Naive thymus-derived CD8-positive, alpha-beta T cell (primary cell): ENCODE measurements around the gene GP2. TPM values are rescaled to one million over a fixed set of nuclear protein-coding genes. Genes with fewer than 3 reads are reported as not detected.

Experiments
- ATAC-seq, 2 donors: fragments of 150-1000 bp; cut with Tn5 transposase in 1 of 2; sonication (Bioruptor Pico), chemical (Tn5 transposase) in 1 of 2; 1 replicate in 1 of 2; 2 replicates in 1 of 2; pipeline ENCODE4 v1.10.0; 2021; ENCODE audit warnings: mild to moderate bottlenecking in 2 of 2, moderate library complexity in 2 of 2
- POLR2A ChIA-PET: fragments of 350-600 bp; sonication (Branson Sonifier 250); formaldehyde crosslinking; loops from one replicate; lab custom pipeline; 2021; ENCODE audit warnings: antibody characterized with exemption; lab: Charles Lee
- DNase-seq, 10 donors: peaks; one replicate each; pipeline versions ENCODE4 v3.0.0 to v3.0.0-alpha.2; 2020 to 2022
- H3K27ac Mint-ChIP-seq, 10 donors: one replicate each; pipeline ENCODE4 v1.8.0; 2020 to 2022; ENCODE audit warnings: mild to moderate bottlenecking in 10 of 10, mixed read lengths in 10 of 10, moderate library complexity in 4 of 10, inconsistent platforms in 1 of 10
- H3K27me3 Mint-ChIP-seq, 5 donors: one replicate each; pipeline ENCODE4 v1.8.0; 2021 to 2022; ENCODE audit warnings: mixed read lengths in 5 of 5
- H3K36me3 Mint-ChIP-seq, 3 donors: one replicate each; pipeline ENCODE4 v1.8.0; 2020 to 2022; ENCODE audit warnings: mixed read lengths in 3 of 3, mild to moderate bottlenecking in 2 of 3, inconsistent platforms in 1 of 3
- H3K4me1 Mint-ChIP-seq, 4 donors: one replicate each; pipeline ENCODE4 v1.8.0; 2021 to 2022; ENCODE audit warnings: mixed read lengths in 4 of 4
- H3K4me3 Mint-ChIP-seq, 10 donors: one replicate each; pipeline ENCODE4 v1.8.0; 2020 to 2022; ENCODE audit warnings: mild to moderate bottlenecking in 10 of 10, mixed read lengths in 10 of 10, moderate library complexity in 6 of 10, inconsistent platforms in 1 of 10
- H3K9me3 Mint-ChIP-seq, 9 donors: one replicate each; pipeline ENCODE4 v1.8.0; 2020 to 2022; ENCODE audit warnings: mixed read lengths in 9 of 9, mild to moderate bottlenecking in 3 of 9, inconsistent platforms in 1 of 9, moderate library complexity in 1 of 9
- polyA plus RNA-seq, 3 donors: library from polyadenylated mRNA; unstranded; fragments of 300-500 nt; fragmentation: Illumina TruSeq; gene quantifications; one replicate each; pipeline ENCODE4 v1.2.3, GENCODE V29; 2021
- total RNA-seq, 8 experiments: library from RNA in 2 of 8; stranded (reverse) in 2 of 8; gene quantifications; one replicate each; pipeline ENCODE4 v1.2.3 and lab custom pipeline; 2021 to 2026

GP2 gene
- total and polyA plus RNA-seq, 5 experiments from 2014 or later: not detected

DNA sequence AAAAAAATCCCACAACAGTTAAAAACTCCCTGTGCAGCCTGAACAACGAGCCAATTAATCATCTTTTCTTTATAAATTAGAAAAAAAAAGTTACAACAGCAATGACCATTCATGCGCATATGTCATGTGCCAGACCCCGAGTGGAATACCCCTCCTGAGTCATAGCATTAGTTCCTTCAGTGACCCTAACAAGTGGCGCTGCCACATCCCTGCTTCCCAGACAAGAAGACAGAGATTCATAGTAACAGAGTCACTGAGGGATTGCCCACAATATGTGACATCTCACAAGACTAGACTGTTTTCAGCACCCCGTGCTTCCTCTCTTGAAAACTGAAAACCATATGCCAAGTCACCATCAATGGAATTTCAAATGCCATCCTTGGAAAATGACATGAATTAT, 17.3 kb upstream of the GP2 start:
- DNase-seq: no peak

DNA sequence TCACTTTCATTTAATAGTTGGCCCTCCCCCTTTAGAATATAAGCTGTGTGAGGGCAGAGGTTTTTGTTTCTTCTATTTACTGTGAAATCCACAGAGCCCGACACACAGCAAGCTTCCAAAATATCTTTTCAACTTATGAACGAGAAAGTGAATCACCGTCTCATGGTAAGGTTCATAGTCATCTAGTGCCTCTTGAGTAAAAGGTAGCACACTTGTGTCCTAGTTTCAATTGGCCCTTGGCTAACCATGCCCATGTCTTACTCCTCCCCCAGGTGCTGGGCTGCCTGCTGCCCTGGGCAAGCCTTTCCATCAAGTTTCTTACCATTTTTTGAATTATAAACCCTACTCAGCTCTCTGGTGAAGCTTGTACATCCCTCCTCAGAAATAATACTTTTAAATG, 12.4 kb upstream of the GP2 start:
- peaks cover 0 to 2% (median 0%) of the 10 kb centered on the region in 9 donors for H3K9me3 Mint-ChIP-seq
- no peak overlapping the region for H3K4me3 Mint-ChIP-seq
- H3K36me3 Mint-ChIP-seq: no peaks in the 10 kb centered on the region
- POLR2A ChIA-PET: no interaction called here
- ATAC-seq (no peak), DNase-seq (no peak)
- H3K27me3 Mint-ChIP-seq: peaks cover 0 to 8% (median 0%) of the 10 kb centered on the region in 5 donors
- H3K4me1 Mint-ChIP-seq: no peaks in the 10 kb centered on the region
- peak overlapping the region in 1 of 10 donors; percentile 4 for H3K27ac Mint-ChIP-seq

More for the DNA sequence above, 17.3 kb upstream of the GP2 start:
- H3K27me3 Mint-ChIP-seq: peaks cover 0 to 11% (median 0%) of the 10 kb centered on the region in 5 donors
- no peaks in the 10 kb centered on the region for H3K36me3 Mint-ChIP-seq
- no peak overlapping the region for H3K27ac Mint-ChIP-seq
- no peaks in the 10 kb centered on the region for H3K4me1 Mint-ChIP-seq
- no peak overlapping the region for H3K4me3 Mint-ChIP-seq
- peaks cover 0 to 2% (median 0%) of the 10 kb centered on the region in 9 donors for H3K9me3 Mint-ChIP-seq
- POLR2A ChIA-PET: no interaction called here
- no peak for ATAC-seq

DNA sequence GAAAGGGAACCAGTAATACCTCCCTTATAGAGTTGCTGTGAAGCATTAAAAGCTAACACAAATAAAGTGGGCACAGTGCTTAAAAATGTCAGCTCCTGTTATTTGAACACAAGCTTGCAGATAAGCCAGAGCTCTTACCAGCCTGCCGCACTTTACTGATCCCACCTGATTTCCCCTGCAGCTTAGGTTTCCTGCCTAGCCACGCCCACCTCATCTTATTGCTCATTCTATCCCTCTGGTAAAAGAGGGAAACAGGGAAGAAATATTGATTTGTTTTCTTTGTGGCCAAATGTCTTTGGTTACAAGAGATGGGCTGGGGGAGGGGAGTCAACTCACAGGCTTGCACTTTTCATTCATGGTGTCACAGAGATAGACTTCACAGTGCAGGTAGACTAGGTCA, 9.6 kb upstream of the GP2 start:
- H3K4me1 Mint-ChIP-seq: no peaks in the 10 kb centered on the region
- POLR2A ChIA-PET: no interaction called here
- peaks cover 0 to 2% (median 0%) of the 10 kb centered on the region in 9 donors for H3K9me3 Mint-ChIP-seq
- no peaks in the 10 kb centered on the region for H3K36me3 Mint-ChIP-seq
- DNase-seq (no peak), ATAC-seq (no peak)
- H3K4me3 Mint-ChIP-seq: no peak overlapping the region
- no peak overlapping the region for H3K27ac Mint-ChIP-seq
- H3K27me3 Mint-ChIP-seq: peaks cover 0 to 8% (median 0%) of the 10 kb centered on the region in 5 donors

DNA sequence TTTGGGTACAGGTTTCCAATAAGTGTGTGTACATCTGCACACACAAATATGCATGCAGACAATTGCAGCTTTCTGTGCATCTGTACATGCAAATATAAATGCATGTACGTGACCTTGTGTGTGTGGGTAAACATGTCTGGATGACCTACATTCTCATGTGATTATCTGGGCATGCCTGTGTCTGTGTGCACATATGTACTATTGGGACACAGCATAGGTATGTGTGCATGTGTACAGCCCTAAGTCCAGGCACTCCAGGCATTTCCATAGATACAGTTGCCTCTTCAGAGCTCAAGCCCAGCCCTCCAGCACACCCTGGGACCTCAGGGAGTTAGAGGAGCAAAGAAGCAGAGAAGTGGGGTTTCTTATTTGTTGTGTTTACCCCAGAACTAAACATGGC, 7.1 kb upstream of the GP2 start:
- POLR2A ChIA-PET: no interaction called here
- Mint-ChIP-seq H3K9me3 (peaks cover 0 to 10% (median 0%) of the 10 kb centered on the region in 9 donors), H3K27ac (no peak overlapping the region), H3K4me3 (no peak overlapping the region), H3K36me3 (no peaks in the 10 kb centered on the region), H3K27me3 (peaks cover 0 to 8% (median 2%) of the 10 kb centered on the region in 5 donors), H3K4me1 (no peaks in the 10 kb centered on the region)
- ATAC-seq (no peak), DNase-seq (no peak)

DNA sequence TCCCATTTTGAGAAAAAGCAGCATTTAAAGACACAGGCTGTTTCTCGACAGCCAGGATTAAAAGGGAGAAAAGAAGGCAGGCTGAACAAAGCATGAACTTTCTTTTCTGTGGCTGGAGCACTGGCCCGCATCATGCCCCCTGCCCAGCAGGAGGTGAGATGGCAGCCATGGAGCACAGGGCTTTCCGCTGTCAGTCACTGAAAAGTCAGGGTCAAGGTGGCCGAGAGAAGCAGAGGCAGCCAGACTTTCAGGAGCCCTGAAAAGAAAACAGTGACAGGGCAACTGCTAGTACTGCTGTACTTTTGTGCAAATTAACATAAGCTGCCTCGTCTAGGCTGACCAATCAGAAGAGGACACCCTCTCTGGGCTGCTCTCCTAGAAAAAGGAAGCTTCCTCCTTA, 5.8 kb upstream of the GP2 start:
- POLR2A ChIA-PET: no interaction called here
- Mint-ChIP-seq H3K4me3 (no peak overlapping the region), H3K27ac (no peak overlapping the region), H3K36me3 (no peaks in the 10 kb centered on the region), H3K27me3 (peaks cover 0 to 6% (median 2%) of the 10 kb centered on the region in 5 donors), H3K9me3 (peaks cover 0 to 17% (median 0%) of the 10 kb centered on the region in 9 donors), H3K4me1 (no peaks in the 10 kb centered on the region)
- DNase-seq (no peak), ATAC-seq (no peak)

DNA sequence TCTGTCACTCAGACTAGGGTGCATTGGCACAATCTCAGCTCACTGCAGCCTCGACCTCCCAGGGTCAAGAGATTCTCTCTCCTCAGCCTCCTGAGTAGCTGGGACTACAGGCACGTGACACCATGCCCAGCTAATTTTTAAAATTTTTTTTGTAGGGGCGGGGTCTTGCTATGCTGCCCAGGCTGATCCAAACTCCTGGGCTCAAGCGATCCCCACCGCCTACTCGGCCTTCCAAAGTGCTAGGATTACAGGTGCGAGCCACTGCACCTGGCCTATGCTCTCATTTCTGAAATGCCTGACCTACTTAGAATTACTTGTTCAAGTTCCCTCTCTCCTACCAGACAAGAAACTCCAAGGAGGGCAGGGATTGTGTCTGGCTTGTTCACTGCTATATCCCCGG, 5.1 kb upstream of the GP2 start:
- no peak for ATAC-seq
- peaks cover 0 to 17% (median 0%) of the 10 kb centered on the region in 9 donors for H3K9me3 Mint-ChIP-seq
- DNase-seq: no peak
- no peak overlapping the region for H3K27ac Mint-ChIP-seq
- no peaks in the 10 kb centered on the region for H3K4me1 Mint-ChIP-seq
- peaks cover 0 to 4% (median 2%) of the 10 kb centered on the region in 5 donors for H3K27me3 Mint-ChIP-seq
- POLR2A ChIA-PET: no interaction called here
- H3K4me3 Mint-ChIP-seq: no peak overlapping the region
- no peaks in the 10 kb centered on the region for H3K36me3 Mint-ChIP-seq

DNA sequence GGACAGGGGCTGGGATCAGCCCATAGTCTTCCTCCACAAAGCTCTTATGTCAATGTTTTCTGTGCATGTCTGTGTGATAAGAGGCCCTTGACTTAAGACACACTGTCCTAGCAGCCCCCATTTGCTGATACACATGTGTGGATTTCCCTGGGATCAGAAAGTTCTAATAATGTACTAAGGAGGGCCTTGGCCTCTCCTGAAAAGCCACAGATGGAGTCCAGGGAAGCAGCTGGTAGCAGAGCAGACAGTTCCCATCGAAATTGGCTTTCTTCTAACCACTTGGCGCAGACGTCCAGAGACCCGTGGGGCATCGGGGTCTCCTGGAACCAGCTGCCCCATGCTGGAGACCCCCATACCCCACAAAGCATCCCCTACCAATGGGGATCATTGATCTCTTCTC, 4.3 kb upstream of the GP2 start:
- DNase-seq: no peak
- peaks cover 0 to 4% (median 2%) of the 10 kb centered on the region in 5 donors for H3K27me3 Mint-ChIP-seq
- H3K9me3 Mint-ChIP-seq: peaks cover 0 to 17% (median 0%) of the 10 kb centered on the region in 9 donors
- ATAC-seq: no peak
- H3K4me1 Mint-ChIP-seq: no peaks in the 10 kb centered on the region
- H3K36me3 Mint-ChIP-seq: no peaks in the 10 kb centered on the region
- POLR2A ChIA-PET: no interaction called here
- H3K27ac Mint-ChIP-seq: no peak overlapping the region
- no peak overlapping the region for H3K4me3 Mint-ChIP-seq

DNA sequence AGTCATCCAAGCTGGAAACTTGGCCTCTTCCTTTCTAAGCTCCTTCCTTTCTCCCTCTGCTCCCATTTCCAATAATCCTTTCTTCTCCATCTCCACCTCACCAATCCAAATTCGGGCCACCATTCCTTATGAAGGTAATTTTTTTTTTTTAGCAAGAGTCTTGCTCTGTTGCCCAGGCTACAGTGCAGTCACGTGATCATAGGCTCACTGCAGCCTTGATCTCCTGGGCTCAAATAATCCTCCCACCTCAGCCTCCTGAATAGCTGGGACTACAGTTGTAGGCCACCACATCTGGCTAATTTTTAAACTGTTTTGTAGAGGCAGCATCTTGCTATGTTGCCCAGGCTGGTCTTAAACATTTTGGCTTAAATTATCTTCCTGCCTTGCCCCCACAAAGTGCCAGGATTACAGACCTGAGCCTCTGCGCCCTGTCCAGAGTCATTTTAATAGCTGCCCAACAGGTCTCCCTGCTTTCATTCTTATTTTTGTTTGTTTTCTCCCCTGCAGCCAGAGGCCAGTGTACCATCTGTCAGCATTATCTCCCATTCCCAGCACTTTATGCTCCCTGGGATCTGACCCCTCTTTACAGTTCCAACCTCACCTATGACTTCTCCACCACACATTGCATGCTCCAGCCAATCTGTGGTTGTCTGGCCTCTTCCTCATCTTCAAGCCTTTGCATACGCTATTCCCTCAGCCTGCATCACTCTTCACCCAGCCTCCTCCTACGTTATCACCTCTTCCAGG, 2.3 kb upstream of the GP2 start:
- DNase-seq: no peak
- H3K4me3 Mint-ChIP-seq: no peak overlapping the region
- peaks cover 0 to 6% (median 2%) of the 10 kb centered on the region in 5 donors for H3K27me3 Mint-ChIP-seq
- no peak overlapping the region for H3K27ac Mint-ChIP-seq
- no peaks in the 10 kb centered on the region for H3K36me3 Mint-ChIP-seq
- H3K9me3 Mint-ChIP-seq: peaks cover 0 to 17% (median 0%) of the 10 kb centered on the region in 9 donors
- ATAC-seq: no peak
- POLR2A ChIA-PET: no interaction called here
- no peaks in the 10 kb centered on the region for H3K4me1 Mint-ChIP-seq

DNA sequence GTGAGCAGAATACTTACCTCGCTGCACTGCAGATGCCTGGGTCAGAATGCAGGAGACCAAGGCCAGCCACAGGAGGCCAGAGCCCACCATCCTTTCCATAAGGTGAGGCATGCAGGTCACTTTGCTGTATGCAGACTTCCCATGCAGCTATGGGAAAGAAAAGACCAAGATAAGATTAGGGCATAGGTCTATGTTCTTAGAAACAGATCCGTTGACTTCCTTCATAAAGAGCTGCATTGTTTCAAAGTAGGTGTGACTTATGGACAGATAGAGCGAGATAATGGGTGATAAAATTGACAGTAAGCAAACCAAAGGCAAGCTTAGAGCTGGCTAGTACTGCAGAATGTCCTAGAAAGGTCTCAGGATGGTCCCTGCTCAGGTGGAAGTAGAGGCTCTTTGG, 992 bp downstream of the GP2 start:
- Mint-ChIP-seq H3K27ac (no peak overlapping the region), H3K27me3 (peaks cover 0 to 10% (median 0%) of the 10 kb centered on the region in 5 donors), H3K9me3 (peaks cover 0 to 17% (median 0%) of the 10 kb centered on the region in 9 donors), H3K4me3 (no peak overlapping the region), H3K36me3 (no peaks in the 10 kb centered on the region), H3K4me1 (no peaks in the 10 kb centered on the region)
- ATAC-seq: no peak
- DNase-seq: no peak
- POLR2A ChIA-PET: no interaction called here

DNA sequence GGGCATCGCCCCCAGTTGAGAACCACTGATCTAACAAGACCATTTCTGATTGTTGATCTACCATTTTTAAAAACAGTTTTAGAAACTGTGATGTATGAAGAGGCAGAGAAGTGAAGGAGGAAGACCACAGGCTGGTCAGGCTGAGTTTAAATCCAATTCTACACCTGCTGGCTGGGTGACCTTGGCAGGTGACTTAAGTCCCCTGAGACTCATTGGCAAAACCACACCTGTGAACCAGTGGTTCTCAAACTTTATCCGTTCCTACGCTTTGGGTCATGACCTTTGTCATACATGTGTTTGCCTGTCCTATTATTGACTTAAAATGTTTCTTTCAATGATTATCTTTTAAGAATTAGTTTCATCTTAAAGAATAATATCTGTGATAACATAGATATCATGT, 2.3 kb downstream of the GP2 start:
- DNase-seq (no peak), ATAC-seq (no peak)
- H3K36me3 Mint-ChIP-seq: no peaks in the 10 kb centered on the region
- H3K9me3 Mint-ChIP-seq: peaks cover 0 to 14% (median 0%) of the 10 kb centered on the region in 9 donors
- no peak overlapping the region for H3K4me3 Mint-ChIP-seq
- H3K4me1 Mint-ChIP-seq: no peaks in the 10 kb centered on the region
- no peak overlapping the region for H3K27ac Mint-ChIP-seq
- POLR2A ChIA-PET: no interaction called here
- peaks cover 0 to 10% (median 0%) of the 10 kb centered on the region in 5 donors for H3K27me3 Mint-ChIP-seq

DNA sequence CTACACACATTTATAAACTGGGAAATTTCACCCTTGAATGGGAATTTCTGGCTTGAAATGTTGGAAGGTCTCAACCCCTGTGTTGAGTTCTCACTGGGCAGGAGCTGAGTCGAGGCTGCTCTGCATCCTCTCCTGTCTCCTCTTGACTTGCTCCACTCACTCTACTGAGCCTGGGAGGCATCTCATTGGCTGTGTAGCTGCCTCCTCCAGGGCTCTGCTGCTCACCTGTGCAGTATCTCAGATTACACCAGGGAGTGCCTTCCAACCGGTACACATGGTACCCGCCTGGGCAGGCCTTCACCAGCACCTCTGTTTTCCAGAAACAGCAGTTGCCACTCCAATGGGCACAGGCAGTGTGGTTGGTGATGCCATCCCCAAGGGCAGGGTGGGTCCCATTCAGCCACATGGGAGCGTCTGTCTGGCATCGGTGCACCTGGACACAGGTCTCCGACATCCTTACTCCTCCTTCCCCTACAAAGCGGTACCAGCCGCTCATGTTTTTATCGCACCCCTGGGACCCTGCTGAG, 3.7 kb downstream of the GP2 start:
- no peak for DNase-seq
- Mint-ChIP-seq H3K4me1 (no peaks in the 10 kb centered on the region), H3K36me3 (no peaks in the 10 kb centered on the region), H3K27ac (no peak overlapping the region), H3K27me3 (peaks cover 0 to 14% (median 0%) of the 10 kb centered on the region in 5 donors), H3K9me3 (peaks cover 0 to under 1% (median 0%) of the 10 kb centered on the region in 9 donors), H3K4me3 (no peak overlapping the region)
- no peak for ATAC-seq
- POLR2A ChIA-PET: no interaction called here

DNA sequence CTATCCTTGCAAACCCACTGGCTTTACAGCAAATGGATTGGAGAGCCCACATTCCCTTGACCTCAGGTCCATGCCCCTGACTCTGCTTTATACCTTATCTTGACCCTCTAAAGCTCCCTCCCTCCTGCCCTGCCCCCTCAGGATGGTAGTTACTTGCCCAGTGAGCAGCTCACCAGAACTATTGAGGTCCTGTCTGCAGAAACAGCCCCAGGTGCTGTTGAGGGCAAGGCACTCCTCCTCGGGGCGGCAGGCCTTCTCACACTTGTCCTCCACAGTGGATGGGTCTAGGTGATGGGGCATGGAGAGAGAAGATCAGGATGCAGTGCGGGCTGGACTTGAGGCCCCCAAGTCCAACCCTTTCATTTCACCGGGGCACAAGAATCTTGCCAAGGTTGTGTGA, 4.6 kb downstream of the GP2 start:
- Mint-ChIP-seq H3K36me3 (no peaks in the 10 kb centered on the region), H3K27me3 (peaks cover 0 to 14% (median 0%) of the 10 kb centered on the region in 5 donors), H3K27ac (no peak overlapping the region), H3K9me3 (no peaks in the 10 kb centered on the region), H3K4me3 (no peak overlapping the region), H3K4me1 (no peaks in the 10 kb centered on the region)
- POLR2A ChIA-PET: no interaction called here
- ATAC-seq (no peak), DNase-seq (no peak)

DNA sequence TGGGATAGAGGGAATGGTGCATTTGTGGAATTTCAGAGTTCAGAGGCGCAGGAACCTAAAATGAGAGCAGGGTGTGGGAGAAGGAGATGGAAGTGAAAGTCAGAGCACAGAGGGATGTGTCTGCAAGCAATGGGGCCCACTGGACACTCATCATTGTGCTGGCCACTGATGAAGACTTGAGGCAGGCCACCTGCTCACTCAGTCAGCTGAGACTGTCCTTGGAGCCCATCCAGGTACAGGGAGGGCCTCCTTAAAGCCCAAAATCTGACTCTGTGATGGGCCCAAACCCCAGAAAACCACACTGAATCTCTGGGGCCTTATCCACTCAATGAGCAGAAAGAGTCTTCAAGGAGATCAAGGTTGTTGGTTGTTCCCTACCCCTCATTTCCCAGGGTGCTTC, 5.6 kb downstream of the GP2 start:
- Mint-ChIP-seq H3K27ac (no peak overlapping the region), H3K27me3 (peaks cover 0 to 16% (median 2%) of the 10 kb centered on the region in 5 donors), H3K4me3 (no peak overlapping the region), H3K9me3 (no peaks in the 10 kb centered on the region), H3K4me1 (no peaks in the 10 kb centered on the region), H3K36me3 (no peaks in the 10 kb centered on the region)
- POLR2A ChIA-PET: no interaction called here
- DNase-seq (no peak), ATAC-seq (no peak)
